Liver (tissue), 3 donors: ENCODE data around the gene FLNC.

ENCODE experiments used
- ATF3 ChIP-seq: IDR thresholded peaks from 2 replicates; pipeline ENCODE4 v1.6.1; 2016; ENCODE audit warnings: antibody characterized with exemption
- CTCF ChIP-seq: fragments of 150-350 bp; IDR thresholded peaks from 2 replicates; pipeline ENCODE4 v1.5.1; 2017; ENCODE audit warnings: improper control_type of control experiment, low read depth, low read length; ENCODE audit not compliant: missing input control
- HNF4A ChIP-seq, 2 donors: conservative IDR thresholded peaks; 2 replicates each; pipeline ENCODE4 v1.6.1; 2016; ENCODE audit warnings: antibody characterized with exemption in 2 of 2, mild to moderate bottlenecking in 2 of 2
- HNF4G ChIP-seq: IDR thresholded peaks from 2 replicates; pipeline ENCODE4 v1.6.1; 2016; ENCODE audit warnings: antibody characterized with exemption
- RAD21 ChIP-seq, 2 donors: IDR thresholded peaks; 2 replicates each; pipeline ENCODE4 v1.6.1; 2016; ENCODE audit warnings: antibody characterized with exemption in 2 of 2, mild to moderate bottlenecking in 2 of 2
- REST ChIP-seq: IDR thresholded peaks from 2 replicates; pipeline ENCODE4 v1.6.1; 2016; ENCODE audit warnings: antibody characterized with exemption, mild to moderate bottlenecking
- RXRA ChIP-seq, 2 donors: IDR thresholded peaks; 2 replicates each; pipeline ENCODE4 v1.6.1; 2017 to 2018; ENCODE audit warnings: antibody characterized with exemption in 2 of 2, mild to moderate bottlenecking in 1 of 2
- SP1 ChIP-seq: IDR thresholded peaks from 2 replicates; pipeline ENCODE4 v1.6.1; 2018; ENCODE audit warnings: antibody characterized with exemption, mild to moderate bottlenecking
- YY1 ChIP-seq: IDR thresholded peaks from 2 replicates; pipeline ENCODE4 v1.6.1; 2016; ENCODE audit warnings: antibody characterized with exemption, mild to moderate bottlenecking
- ZBTB33 ChIP-seq: IDR thresholded peaks from 2 replicates; pipeline ENCODE4 v1.6.1; 2016; ENCODE audit warnings: antibody characterized with exemption
- donor health status: healthy.
- donor health status: healthy.

- TF ChIP-seq ATF3 (no peak), CTCF (no peak), ZBTB33 (no peak), REST (no peak), HNF4G (no peak), YY1 (no peak), RAD21 (IDR thresholded peaks at IDR 0.05) (no peak), SP1 (no peak), RXRA (IDR thresholded peaks at IDR 0.05) (no peak), HNF4A (conservative IDR thresholded peaks at IDR 0.05) (no peak)
Measured at GRCh38 chr7:128843938-128844621, 13.9 kb downstream of the FLNC start.
